Measurements from ENCODE around the gene NEMP2.

Gene NEMP2

GRCh38 chr2:190457256-190457655 lies 77.3 kb downstream of the NEMP2 start:
- no peak for DNase-seq (ENCODE audit: low read depth in 2 of 2)

GRCh38 chr2:190456833-190457232 lies 77.7 kb downstream of the NEMP2 start:
- DNase-seq (ENCODE audit: low read depth in 2 of 2), result no peak

GRCh38 chr2:190455358-190456095 lies 79.0 kb downstream of the NEMP2 start:
- no peak for DNase-seq (ENCODE audit: low read depth in 2 of 2)

- DNase-seq (ENCODE audit: low read depth in 2 of 2), result no peak
Measured at GRCh38 chr2:190454795-190455194, 79.7 kb downstream of the NEMP2 start.

Measured in stimulated activated CD4-positive, alpha-beta T cell treated with anti-CD3 and anti-CD28 coated beads, Interleukin-4, amount 100 ng/mL, for 48 hours (primary cell).